ENCODE results near the gene DERL3. TPM values are rescaled to one million over a fixed set of nuclear protein-coding genes. Genes with fewer than 3 reads are reported as not detected.

DERL3 gene
- total RNA-seq, 1 experiment from 2014 or later = 9.8 TPM

- TF ChIP-seq, protein P1, sequence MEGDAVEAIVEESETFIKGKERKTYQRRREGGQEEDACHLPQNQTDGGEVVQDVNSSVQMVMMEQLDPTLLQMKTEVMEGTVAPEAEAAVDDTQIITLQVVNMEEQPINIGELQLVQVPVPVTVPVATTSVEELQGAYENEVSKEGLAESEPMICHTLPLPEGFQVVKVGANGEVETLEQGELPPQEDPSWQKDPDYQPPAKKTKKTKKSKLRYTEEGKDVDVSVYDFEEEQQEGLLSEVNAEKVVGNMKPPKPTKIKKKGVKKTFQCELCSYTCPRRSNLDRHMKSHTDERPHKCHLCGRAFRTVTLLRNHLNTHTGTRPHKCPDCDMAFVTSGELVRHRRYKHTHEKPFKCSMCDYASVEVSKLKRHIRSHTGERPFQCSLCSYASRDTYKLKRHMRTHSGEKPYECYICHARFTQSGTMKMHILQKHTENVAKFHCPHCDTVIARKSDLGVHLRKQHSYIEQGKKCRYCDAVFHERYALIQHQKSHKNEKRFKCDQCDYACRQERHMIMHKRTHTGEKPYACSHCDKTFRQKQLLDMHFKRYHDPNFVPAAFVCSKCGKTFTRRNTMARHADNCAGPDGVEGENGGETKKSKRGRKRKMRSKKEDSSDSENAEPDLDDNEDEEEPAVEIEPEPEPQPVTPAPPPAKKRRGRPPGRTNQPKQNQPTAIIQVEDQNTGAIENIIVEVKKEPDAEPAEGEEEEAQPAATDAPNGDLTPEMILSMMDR (conservative IDR thresholded peaks at IDR 0.05) = no peak
- no peak overlapping the region for H2BK12ac ChIP-seq (ENCODE audit: insufficient read length, low read depth, low read length)
Observed at GRCh38 chr22:23834406-23834792, 4.4 kb downstream of the DERL3 start.

More at GRCh38 chr22:23834406-23834792, 4.4 kb downstream of the DERL3 start:
- H3K36me3 Mint-ChIP-seq (ENCODE audit: insufficient read depth in 1 of 3, low read depth in 3 of 3) = peaks cover 15 to 32% (median 30%) of the 10 kb centered on the region in 3 experiments
- H3K27ac Mint-ChIP-seq = no peak overlapping the region
- H3K27ac ChIP-seq (ENCODE audit: insufficient read length, low read depth, low read length) = no peak overlapping the region
- no peak overlapping the region for H2BK15ac ChIP-seq (ENCODE audit: low read depth, low read length)
- H2BK5ac ChIP-seq (ENCODE audit: insufficient read length, low read length) = no peak overlapping the region
- peaks cover 3% of the 10 kb centered on the region for H3K27me3 Mint-ChIP-seq (ENCODE audit: low read depth)
- no peak overlapping the region for H3K56ac ChIP-seq (ENCODE audit: insufficient read length, low read depth, low read length)
- no peak overlapping the region for H3K23ac ChIP-seq (ENCODE audit: insufficient read length, low read depth, low read length)
- no peaks in the 10 kb centered on the region for H4K20me1 ChIP-seq (ENCODE audit: control insufficient read depth, insufficient read depth, insufficient read length)
- H3K9me3 ChIP-seq (ENCODE audit: control insufficient read depth, low read depth, low read length) = no peaks in the 10 kb centered on the region
- no peak overlapping the region for H3T11ph ChIP-seq (ENCODE audit: low read length)
- no peak overlapping the region for H3K4ac ChIP-seq (ENCODE audit: low read depth, low read length)
- no peaks in the 10 kb centered on the region for H3K79me2 ChIP-seq (ENCODE audit: insufficient read depth, low read length)
- H3K27me3 ChIP-seq (ENCODE audit: insufficient read depth, low read length) = no peaks in the 10 kb centered on the region
- H3K9me3 Mint-ChIP-seq = peaks cover 0 to 3% of the 10 kb centered on the region in 2 experiments; a peak in 1 of 5 replicates
- no peak overlapping the region for H4K5ac ChIP-seq (ENCODE audit: insufficient read length, low read depth, low read length)
- H4K8ac ChIP-seq (replicated peaks; ENCODE audit: insufficient read length, low read depth, low read length) = no peak overlapping the region
- H3K79me1 ChIP-seq (ENCODE audit: insufficient read depth, low read depth, low read length, poor library complexity, severe bottlenecking) = no peaks in the 10 kb centered on the region
- H2AFZ ChIP-seq (ENCODE audit: low read length) = no peak overlapping the region
- H2BK20ac ChIP-seq (ENCODE audit: low read depth, low read length, poor library complexity, severe bottlenecking) = no peak overlapping the region
- no peak overlapping the region for H4K91ac ChIP-seq (ENCODE audit: insufficient read length, low read depth, low read length)
- H3K4me3 Mint-ChIP-seq = no peak overlapping the region
- no peak overlapping the region for H3K9ac ChIP-seq (ENCODE audit: extremely low read depth, insufficient read length, low read length)
- peaks cover 11 to 16% of the 10 kb centered on the region in 2 experiments for H3K4me1 Mint-ChIP-seq
- no CpG with 5 or more reads among the region's 3 CpGs for WGBS (ENCODE audit: extremely low coverage, insufficient read length, low lambda C conversion rate)
- peaks cover 6% of the 10 kb centered on the region for H3K23me2 ChIP-seq (ENCODE audit: insufficient read length, low read depth, low read length, poor library complexity, severe bottlenecking)
- no peaks in the 10 kb centered on the region; the same call in 1 of the 2 replicates for H3K4me1 ChIP-seq (ENCODE audit: insufficient read depth, low read length)
- no peak for DNase-seq
- no peak overlapping the region for H3K4me2 ChIP-seq (ENCODE audit: insufficient read depth, insufficient read length, low read length)
- no peak overlapping the region for H3K14ac ChIP-seq (ENCODE audit: insufficient read depth, low read length)
- no peak overlapping the region for H2BK120ac ChIP-seq (ENCODE audit: low read depth, low read length, poor library complexity, severe bottlenecking)
- no peak overlapping the region for H3K18ac ChIP-seq (ENCODE audit: insufficient read length, low read depth, low read length)
- H2AK5ac ChIP-seq (ENCODE audit: insufficient read length, low read length) = no peak overlapping the region
